OCI-LY1 (cell line): ENCODE results near the gene RAB11FIP3.

Experiments used
- H2AFZ ChIP-seq: fragments of 200-600 bp; sonication (generic), shearing (Covaris generic); 2 replicates; pipeline ENCODE4 v1.6.0; 2014; ENCODE audit warnings: antibody characterized with exemption, mild to moderate bottlenecking, low read length
- H3F3A ChIP-seq: fragments of 200-600 bp; sonication (generic), shearing (Covaris generic); 2 replicates; pipeline ENCODE4 v1.6.0; 2014; ENCODE audit warnings: mild to moderate bottlenecking, antibody characterized with exemption, low read length, moderate library complexity; ENCODE audit not compliant: insufficient read depth
- H3K27ac ChIP-seq: fragments of 200-600 bp; sonication (generic); 2 replicates; pipeline ENCODE4 v1.5.1; 2014; ENCODE audit warnings: low read length, mixed run types, mild to moderate bottlenecking, low read depth; ENCODE audit not compliant: poor library complexity, severe bottlenecking
- H3K27me3 ChIP-seq: fragments of 200-600 bp; sonication (generic); 2 replicates; pipeline ENCODE4 v1.6.0; 2014; ENCODE audit warnings: antibody characterized with exemption, mild to moderate bottlenecking, low read length, moderate library complexity; ENCODE audit not compliant: insufficient read depth
- H3K36me3 ChIP-seq: fragments of 200-600 bp; sonication (generic); 2 replicates; pipeline ENCODE4 v1.6.1; 2014; ENCODE audit warnings: mild to moderate bottlenecking, antibody characterized with exemption, low read length, moderate library complexity, mixed read lengths; ENCODE audit not compliant: insufficient read depth
- H3K4me1 ChIP-seq: fragments of 200-600 bp; sonication (generic); 2 replicates; pipeline ENCODE4 v1.5.1; 2014; ENCODE audit warnings: mild to moderate bottlenecking, low read length, moderate library complexity; ENCODE audit not compliant: insufficient read depth, severe bottlenecking
- H3K4me2 ChIP-seq: fragments of 200-600 bp; sonication (generic), shearing (Covaris generic); 2 replicates; pipeline ENCODE4 v1.6.1; 2014; ENCODE audit warnings: low read length
- H3K4me3 ChIP-seq: fragments of 200-600 bp; sonication (generic); 2 replicates; pipeline ENCODE4 v1.5.1; 2014; ENCODE audit warnings: low read length, low read depth, mild to moderate bottlenecking, mixed read lengths; ENCODE audit not compliant: poor library complexity, severe bottlenecking
- H3K79me2 ChIP-seq: fragments of 200-600 bp; shearing (Covaris generic); 2 replicates; pipeline ENCODE4 v1.6.1; 2016; ENCODE audit warnings: mixed run types, low read length, mixed read lengths; ENCODE audit not compliant: insufficient read depth
- H3K9ac ChIP-seq: fragments of 200-600 bp; sonication (generic), shearing (Covaris generic); 2 replicates; pipeline ENCODE4 v1.6.1; 2014; ENCODE audit warnings: mild to moderate bottlenecking, low read length, mixed read lengths
- H3K9me2 ChIP-seq: fragments of 200-600 bp; sonication (generic), shearing (Covaris generic); 2 replicates; pipeline ENCODE4 v1.6.1; 2014; ENCODE audit warnings: low read depth, mild to moderate bottlenecking, low read length, mixed read lengths
- H3K9me3 ChIP-seq: fragments of 200-600 bp; shearing (Covaris generic); 2 replicates; pipeline ENCODE4 v1.6.1; 2014; ENCODE audit warnings: low read length, mixed read lengths
- H4K20me1 ChIP-seq: fragments of 200-600 bp; sonication (generic), shearing (Covaris generic); 2 replicates; pipeline ENCODE4 v1.6.0; 2016; ENCODE audit warnings: mild to moderate bottlenecking, low read length; ENCODE audit not compliant: insufficient read depth
- EZH2 ChIP-seq: fragments of 200-600 bp; sonication (generic), shearing (Covaris generic); IDR thresholded peaks from 2 replicates; pipeline ENCODE4 v1.8.0; 2017; ENCODE audit warnings: borderline replicate concordance, mixed run types, mild to moderate bottlenecking, antibody characterized with exemption, low read length, moderate library complexity, mixed read lengths
- TF ChIP-seq, protein P1 (sequence below): fragments of 200-600 bp; sonication (generic), shearing (Covaris generic); IDR thresholded peaks from 2 replicates; pipeline ENCODE4 v1.5.1; 2017; ENCODE audit warnings: mild to moderate bottlenecking, antibody characterized with exemption, low read length, moderate library complexity, mixed read lengths

RAB11FIP3 gene

GRCh38 chr16:522320-523096 lies 97.1 kb downstream of the RAB11FIP3 start:
- H3K4me2 ChIP-seq, result no peak overlapping the region
- TF ChIP-seq EZH2, result no peak
- TF ChIP-seq, protein P1, sequence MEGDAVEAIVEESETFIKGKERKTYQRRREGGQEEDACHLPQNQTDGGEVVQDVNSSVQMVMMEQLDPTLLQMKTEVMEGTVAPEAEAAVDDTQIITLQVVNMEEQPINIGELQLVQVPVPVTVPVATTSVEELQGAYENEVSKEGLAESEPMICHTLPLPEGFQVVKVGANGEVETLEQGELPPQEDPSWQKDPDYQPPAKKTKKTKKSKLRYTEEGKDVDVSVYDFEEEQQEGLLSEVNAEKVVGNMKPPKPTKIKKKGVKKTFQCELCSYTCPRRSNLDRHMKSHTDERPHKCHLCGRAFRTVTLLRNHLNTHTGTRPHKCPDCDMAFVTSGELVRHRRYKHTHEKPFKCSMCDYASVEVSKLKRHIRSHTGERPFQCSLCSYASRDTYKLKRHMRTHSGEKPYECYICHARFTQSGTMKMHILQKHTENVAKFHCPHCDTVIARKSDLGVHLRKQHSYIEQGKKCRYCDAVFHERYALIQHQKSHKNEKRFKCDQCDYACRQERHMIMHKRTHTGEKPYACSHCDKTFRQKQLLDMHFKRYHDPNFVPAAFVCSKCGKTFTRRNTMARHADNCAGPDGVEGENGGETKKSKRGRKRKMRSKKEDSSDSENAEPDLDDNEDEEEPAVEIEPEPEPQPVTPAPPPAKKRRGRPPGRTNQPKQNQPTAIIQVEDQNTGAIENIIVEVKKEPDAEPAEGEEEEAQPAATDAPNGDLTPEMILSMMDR, result no peak
- peaks cover 17% of the 10 kb centered on the region for H3K4me1 ChIP-seq
- H3F3A ChIP-seq, result no peaks in the 10 kb centered on the region
- no peaks in the 10 kb centered on the region for H3K9me3 ChIP-seq
- H3K27me3 ChIP-seq, result no peaks in the 10 kb centered on the region
- no peaks in the 10 kb centered on the region for H4K20me1 ChIP-seq
- H3K4me3 ChIP-seq, result no peak overlapping the region
- H3K27ac ChIP-seq, result no peak overlapping the region
- no peaks in the 10 kb centered on the region for H3K79me2 ChIP-seq
- H3K9me2 ChIP-seq, result no peaks in the 10 kb centered on the region
- H3K9ac ChIP-seq, result no peak overlapping the region
- H2AFZ ChIP-seq, result no peak overlapping the region
- H3K36me3 ChIP-seq, result no peaks in the 10 kb centered on the region

DNA sequence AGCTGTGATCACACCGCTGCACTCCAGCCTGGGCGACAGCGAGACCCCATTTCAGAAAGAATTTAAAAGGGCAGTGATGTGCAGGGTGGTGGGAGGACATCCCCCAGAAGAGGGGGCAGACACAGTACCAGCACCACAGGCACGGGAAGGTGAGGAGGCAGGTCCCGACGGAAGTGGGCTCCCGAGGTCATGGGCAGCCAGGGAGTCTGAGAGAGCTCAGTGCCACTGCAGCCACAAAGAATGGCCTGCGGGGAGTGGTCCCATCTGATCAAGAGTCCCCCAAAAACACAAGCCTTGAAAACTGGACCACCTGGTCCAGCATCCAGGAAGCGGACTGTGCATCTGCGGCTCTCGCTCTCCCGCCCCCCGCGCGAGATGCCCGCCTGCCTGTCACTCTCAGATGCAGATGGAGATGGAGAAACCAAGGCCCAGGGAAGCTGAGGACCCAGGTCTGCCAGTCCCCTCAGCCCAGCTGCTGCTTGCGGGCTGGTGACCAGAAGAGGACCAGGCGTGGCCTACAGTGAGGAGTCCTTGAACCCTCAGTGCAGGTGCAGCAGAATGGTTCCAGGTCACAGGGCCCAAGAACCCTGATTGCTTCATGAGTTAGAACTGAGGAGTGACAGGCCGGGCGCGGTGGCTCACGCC lies 97.8 kb downstream of the RAB11FIP3 start:
- Histone ChIP-seq H3K79me2 (no peaks in the 10 kb centered on the region), H3K27me3 (no peaks in the 10 kb centered on the region), H3K4me3 (no peak overlapping the region), H3K4me1 (peaks cover 17% of the 10 kb centered on the region), H4K20me1 (no peaks in the 10 kb centered on the region), H3K9me2 (no peaks in the 10 kb centered on the region), H3K36me3 (no peaks in the 10 kb centered on the region), H3F3A (no peaks in the 10 kb centered on the region), H3K9ac (no peak overlapping the region), H3K27ac (no peak overlapping the region), H3K4me2 (no peak overlapping the region), H3K9me3 (no peaks in the 10 kb centered on the region), H2AFZ (no peak overlapping the region)
- TF ChIP-seq EZH2, result no peak
- TF ChIP-seq, protein P1, result no peak

DNA sequence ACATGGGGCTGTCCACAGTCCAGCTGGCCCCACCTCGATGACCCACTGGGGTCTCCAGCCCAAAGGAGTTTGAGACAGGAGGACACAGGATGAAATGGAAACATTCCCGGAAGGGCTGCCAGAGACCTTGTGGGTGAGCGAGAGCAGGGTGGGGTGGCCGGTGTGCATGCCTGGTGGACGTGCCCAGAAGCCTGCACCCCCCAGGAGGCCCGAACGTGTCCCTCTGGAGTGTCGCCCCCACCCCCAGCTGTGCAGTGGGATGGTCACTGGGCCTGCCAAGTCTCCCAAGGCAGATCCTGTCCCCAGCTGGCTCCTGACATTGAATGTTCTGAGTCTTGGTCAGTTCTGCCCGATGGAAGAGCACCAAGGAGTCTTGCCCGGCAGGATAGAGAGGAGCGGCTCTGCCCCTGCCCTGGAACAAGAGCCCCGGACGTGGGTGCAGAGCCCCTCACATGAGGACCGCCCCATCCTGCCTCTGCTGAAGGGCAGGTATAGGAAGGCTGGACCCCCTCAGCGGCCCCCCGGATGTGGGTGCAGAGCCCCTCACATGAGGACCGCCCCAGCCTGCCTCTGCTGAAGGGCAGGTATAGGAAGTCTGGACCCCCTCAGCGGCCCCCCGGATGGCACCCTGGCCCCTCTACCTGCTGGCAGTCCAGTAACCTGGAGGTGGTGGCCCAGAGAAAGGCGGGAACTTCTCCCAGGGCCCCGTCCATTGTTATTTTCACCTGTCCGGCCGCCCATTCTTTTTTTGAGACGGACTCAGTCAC lies 99.0 kb downstream of the RAB11FIP3 start:
- Histone ChIP-seq H3K9ac (no peak overlapping the region), H3K27ac (no peak overlapping the region)

More for the DNA sequence above, 99.0 kb downstream of the RAB11FIP3 start:
- no peaks in the 10 kb centered on the region for H3F3A ChIP-seq
- H3K9me3 ChIP-seq, result no peaks in the 10 kb centered on the region
- H4K20me1 ChIP-seq, result no peaks in the 10 kb centered on the region
- TF ChIP-seq, protein P1, result no peak
- TF ChIP-seq EZH2, result no peak
- peaks cover 27% of the 10 kb centered on the region for H3K4me1 ChIP-seq
- H3K9me2 ChIP-seq, result no peaks in the 10 kb centered on the region
- no peak overlapping the region for H3K4me2 ChIP-seq
- no peaks in the 10 kb centered on the region; the same call in 1 of the 2 replicates for H3K36me3 ChIP-seq
- H3K79me2 ChIP-seq, result peaks cover 9% of the 10 kb centered on the region
- H3K27me3 ChIP-seq, result no peaks in the 10 kb centered on the region
- no peak overlapping the region for H3K4me3 ChIP-seq
- no peak overlapping the region for H2AFZ ChIP-seq
